ENCODE measurements around the gene RAB30. TPM values are rescaled to one million over a fixed set of nuclear protein-coding genes. Genes with fewer than 3 reads are reported as not detected.
A peak's percentile ranks its signal among the peaks of the same experiment; 100 is the strongest.

The RAB30 gene
- total RNA-seq, 1 donor from 2014 or later, result 10.3 TPM

- no peak overlapping the region for H3K4me3 Mint-ChIP-seq
- DNase-seq (ENCODE audit: low spot score in 2 of 2, unreplicated experiment in 2 of 2), result no peak
- H3K36me3 Mint-ChIP-seq, result no peaks in the 10 kb centered on the region
- H3K9me3 Mint-ChIP-seq, result no peaks in the 10 kb centered on the region
- H3K4me1 Mint-ChIP-seq, result peaks cover 19% of the 10 kb centered on the region
- H3K27ac Mint-ChIP-seq, result peak overlapping the region; percentile 82
- no peaks in the 10 kb centered on the region for H3K27me3 Mint-ChIP-seq (ENCODE audit: low read depth)
- TF ChIP-seq, protein P1, sequence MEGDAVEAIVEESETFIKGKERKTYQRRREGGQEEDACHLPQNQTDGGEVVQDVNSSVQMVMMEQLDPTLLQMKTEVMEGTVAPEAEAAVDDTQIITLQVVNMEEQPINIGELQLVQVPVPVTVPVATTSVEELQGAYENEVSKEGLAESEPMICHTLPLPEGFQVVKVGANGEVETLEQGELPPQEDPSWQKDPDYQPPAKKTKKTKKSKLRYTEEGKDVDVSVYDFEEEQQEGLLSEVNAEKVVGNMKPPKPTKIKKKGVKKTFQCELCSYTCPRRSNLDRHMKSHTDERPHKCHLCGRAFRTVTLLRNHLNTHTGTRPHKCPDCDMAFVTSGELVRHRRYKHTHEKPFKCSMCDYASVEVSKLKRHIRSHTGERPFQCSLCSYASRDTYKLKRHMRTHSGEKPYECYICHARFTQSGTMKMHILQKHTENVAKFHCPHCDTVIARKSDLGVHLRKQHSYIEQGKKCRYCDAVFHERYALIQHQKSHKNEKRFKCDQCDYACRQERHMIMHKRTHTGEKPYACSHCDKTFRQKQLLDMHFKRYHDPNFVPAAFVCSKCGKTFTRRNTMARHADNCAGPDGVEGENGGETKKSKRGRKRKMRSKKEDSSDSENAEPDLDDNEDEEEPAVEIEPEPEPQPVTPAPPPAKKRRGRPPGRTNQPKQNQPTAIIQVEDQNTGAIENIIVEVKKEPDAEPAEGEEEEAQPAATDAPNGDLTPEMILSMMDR (IDR thresholded peaks at IDR 0.05; ENCODE audit: unreplicated experiment), result no peak
These were observed 63.1 kb downstream of the RAB30 start for GRCh38 chr11:83008581-83008923.

DNA sequence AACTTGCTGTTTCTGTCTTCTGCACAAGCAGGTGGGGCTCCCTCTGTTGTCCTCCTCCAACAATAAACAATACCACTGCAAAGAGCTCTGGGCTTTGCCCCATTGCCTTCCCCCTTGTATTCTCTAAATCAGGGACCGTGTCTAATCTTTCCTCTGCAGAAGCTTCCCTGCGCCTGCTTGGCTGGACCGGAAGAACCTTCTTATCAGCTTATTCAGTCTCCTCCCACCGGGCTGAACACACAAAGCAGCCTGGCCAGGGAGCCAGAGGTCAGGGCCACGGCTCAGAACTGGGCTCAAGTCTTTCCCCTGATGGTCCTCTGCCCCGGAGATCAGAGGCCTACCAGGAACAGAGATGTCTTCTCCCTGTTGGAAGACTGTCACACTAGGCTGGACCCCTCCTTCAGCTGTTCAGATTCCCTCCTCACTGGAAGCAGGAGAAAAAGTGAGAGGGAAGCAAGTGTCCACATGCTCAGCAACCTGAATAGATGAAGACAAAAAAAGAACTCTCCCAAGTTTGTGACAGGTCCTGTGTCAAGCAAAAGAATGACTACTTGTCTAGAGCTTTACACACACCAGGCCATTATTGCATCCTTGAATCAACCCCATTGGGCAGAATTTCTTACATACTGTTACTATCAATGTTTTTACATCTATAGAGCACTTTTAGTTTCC is 63.7 kb downstream of the RAB30 start:
- DNase-seq (ENCODE audit: low spot score in 2 of 2, unreplicated experiment in 2 of 2), result no peak
- Mint-ChIP-seq H3K27me3 (ENCODE audit: low read depth) (no peaks in the 10 kb centered on the region), H3K9me3 (no peaks in the 10 kb centered on the region), H3K4me3 (peak overlapping the region; percentile 9), H3K4me1 (peaks cover 18% of the 10 kb centered on the region), H3K36me3 (no peaks in the 10 kb centered on the region), H3K27ac (peak overlapping the region; percentile 82)
- TF ChIP-seq, protein P1 (IDR thresholded peaks at IDR 0.05; ENCODE audit: unreplicated experiment), result no peak

GRCh38 chr11:83007477-83007876 is 64.2 kb downstream of the RAB30 start:
- no peak overlapping the region for H3K4me3 Mint-ChIP-seq
- no peaks in the 10 kb centered on the region for H3K27me3 Mint-ChIP-seq (ENCODE audit: low read depth)
- no peaks in the 10 kb centered on the region for H3K36me3 Mint-ChIP-seq
- H3K9me3 Mint-ChIP-seq, result no peaks in the 10 kb centered on the region
- peaks cover 18% of the 10 kb centered on the region for H3K4me1 Mint-ChIP-seq
- no peak overlapping the region for H3K27ac Mint-ChIP-seq
- no peak for DNase-seq (ENCODE audit: low spot score in 2 of 2, unreplicated experiment in 2 of 2)
- TF ChIP-seq, protein P1 (IDR thresholded peaks at IDR 0.05; ENCODE audit: unreplicated experiment), result no peak

DNA sequence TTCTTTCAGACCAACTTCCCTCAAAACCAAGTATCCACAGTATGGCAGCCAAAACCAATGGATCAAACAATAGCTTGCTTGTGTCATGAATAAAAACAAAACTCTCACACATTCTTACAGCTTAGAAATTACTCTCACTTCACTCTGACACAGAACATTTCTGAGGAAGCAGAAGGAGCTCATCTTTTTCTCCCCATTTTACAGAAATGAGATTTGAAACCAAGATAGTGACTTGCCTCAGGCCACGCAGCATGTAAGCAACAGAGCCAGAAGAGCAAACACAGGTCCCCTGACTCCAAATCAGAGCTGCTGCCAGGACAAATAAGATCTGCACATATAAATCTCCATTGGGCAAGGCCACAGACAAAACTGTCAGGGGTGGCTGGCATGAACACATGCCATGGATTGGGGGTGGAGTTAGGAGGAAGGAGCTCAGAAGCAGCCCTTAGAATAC is 64.8 kb downstream of the RAB30 start:
- peak overlapping the region; percentile 14 for H3K27ac Mint-ChIP-seq

GRCh38 chr11:83004746-83005556 is 66.7 kb downstream of the RAB30 start:
- Mint-ChIP-seq H3K27ac (no peak overlapping the region), H3K27me3 (ENCODE audit: low read depth) (no peaks in the 10 kb centered on the region), H3K9me3 (no peaks in the 10 kb centered on the region), H3K4me3 (no peak overlapping the region), H3K36me3 (no peaks in the 10 kb centered on the region), H3K4me1 (peaks cover 18% of the 10 kb centered on the region)
- DNase-seq (ENCODE audit: low spot score in 2 of 2, unreplicated experiment in 2 of 2), result no peak
- TF ChIP-seq, protein P1 (IDR thresholded peaks at IDR 0.05; ENCODE audit: unreplicated experiment), result no peak

More for the DNA sequence above, 64.8 kb downstream of the RAB30 start:
- TF ChIP-seq, protein P1 (IDR thresholded peaks at IDR 0.05; ENCODE audit: unreplicated experiment), result no peak
- Mint-ChIP-seq H3K36me3 (no peaks in the 10 kb centered on the region), H3K4me1 (peaks cover 18% of the 10 kb centered on the region), H3K9me3 (no peaks in the 10 kb centered on the region), H3K27me3 (ENCODE audit: low read depth) (no peaks in the 10 kb centered on the region), H3K4me3 (no peak overlapping the region)
- no peak for DNase-seq (ENCODE audit: low spot score in 2 of 2, unreplicated experiment in 2 of 2)
